CD1c-positive myeloid dendritic cell (primary cell): ENCODE results near the gene PLCB1.
"Not testable (repeated sequence)": the region's sequence is repeated elsewhere in the genome, so short reads cannot be mapped to it uniquely, and the experiment has no call there.

Source experiments
- DNase-seq: peaks from one replicate; pipeline ENCODE4 v3.0.0-alpha.2; 2016; ENCODE audit errors: extremely low spot score

PLCB1 gene

GRCh38 chr20:8156235-8157079 is 24.4 kb downstream of the PLCB1 start:
- DNase-seq: peak; percentile 23

GRCh38 chr20:8159217-8159616 is 27.2 kb downstream of the PLCB1 start:
- not testable (repeated sequence) for DNase-seq

GRCh38 chr20:8161264-8162071 is 29.4 kb downstream of the PLCB1 start:
- DNase-seq: no peak

- DNase-seq: no peak
Measured at GRCh38 chr20:8162610-8163009, 30.5 kb downstream of the PLCB1 start.

- DNase-seq: no peak
Measured at GRCh38 chr20:8163543-8163942, 31.5 kb downstream of the PLCB1 start.

DNA sequence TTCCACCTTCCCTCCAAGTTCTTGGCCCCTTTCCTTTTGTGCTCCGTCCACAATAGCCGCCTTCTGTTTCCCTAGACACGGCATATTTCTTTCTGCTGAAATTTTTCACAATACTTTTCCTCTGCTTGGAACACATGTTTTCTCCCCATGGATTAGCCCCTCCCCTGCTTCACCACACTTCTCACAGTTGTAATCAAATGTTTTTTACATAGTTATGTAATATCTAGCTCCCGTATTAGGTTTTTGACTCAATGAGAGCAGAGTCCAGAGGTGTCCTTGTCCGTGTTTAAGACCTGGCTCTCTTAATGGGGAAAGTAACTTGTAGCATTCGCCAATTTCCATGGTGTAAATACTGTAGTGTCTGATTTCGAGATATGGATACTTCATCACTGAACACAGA is 34.7 kb downstream of the PLCB1 start:
- DNase-seq: no peak

- DNase-seq: no peak
Measured at GRCh38 chr20:8168785-8169288, 36.8 kb downstream of the PLCB1 start.

DNA sequence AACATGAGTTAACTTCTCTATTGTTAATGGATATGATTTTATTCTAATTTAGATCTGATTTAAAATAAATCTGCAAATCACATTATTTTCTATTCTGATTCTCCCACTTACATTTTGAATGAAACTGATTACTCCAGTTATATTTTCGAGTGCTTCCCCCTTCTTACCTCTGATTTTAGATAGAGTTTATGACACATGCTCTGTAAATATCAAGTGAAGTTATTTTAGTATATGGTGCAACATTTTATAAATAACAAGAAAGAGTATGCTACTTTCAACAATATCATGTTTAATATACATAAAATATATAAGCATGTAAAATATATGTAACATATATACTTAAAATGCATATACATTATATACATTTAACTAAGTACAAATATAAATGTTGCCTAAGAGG is 38.9 kb downstream of the PLCB1 start:
- no peak for DNase-seq

GRCh38 chr20:8172191-8172590 is 40.1 kb downstream of the PLCB1 start:
- DNase-seq: no peak

DNA sequence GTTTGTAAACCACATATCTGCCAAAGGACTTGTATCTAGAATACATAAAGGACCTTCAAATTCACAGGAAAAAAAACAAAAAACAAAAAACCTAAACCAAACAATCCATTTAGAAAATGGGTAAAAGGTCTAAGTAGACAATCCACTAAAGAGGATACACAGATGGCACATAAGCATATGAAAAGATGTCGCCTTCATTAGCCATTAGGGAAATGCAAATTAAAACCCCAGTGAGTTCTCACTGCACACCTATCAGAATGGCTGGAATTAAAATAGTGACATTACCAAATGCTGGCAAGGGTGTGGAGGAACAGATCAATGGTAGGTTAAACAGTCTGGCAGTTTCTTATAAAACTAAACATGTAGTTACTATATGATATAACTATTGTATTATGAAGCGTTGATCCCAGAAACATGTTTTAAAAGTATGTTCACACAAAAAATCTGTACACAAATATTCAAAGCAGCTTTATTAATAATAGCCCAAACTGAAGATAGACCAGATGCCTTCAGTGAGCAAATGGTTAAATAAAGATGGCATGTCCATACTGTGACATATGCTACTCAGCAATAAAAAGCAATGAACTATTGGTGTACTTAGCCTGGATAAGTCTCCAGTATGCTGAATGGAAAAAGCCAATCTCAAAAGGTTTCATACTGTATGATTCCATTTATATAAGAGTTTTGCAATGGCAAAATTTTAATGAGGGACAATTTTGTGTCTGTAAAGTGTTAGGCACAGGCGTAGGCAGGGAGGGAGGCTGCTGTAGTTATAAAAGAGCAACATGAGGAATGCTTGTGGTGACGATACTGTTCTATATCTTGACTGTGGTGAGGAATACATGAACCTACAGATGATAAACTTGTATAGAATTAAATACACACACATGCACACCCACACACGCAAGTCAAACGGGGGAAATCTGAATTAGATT is 43.9 kb downstream of the PLCB1 start:
- no peak for DNase-seq

GRCh38 chr20:8183526-8183925 is 51.5 kb downstream of the PLCB1 start:
- DNase-seq: no peak

GRCh38 chr20:8187740-8188139 is 55.7 kb downstream of the PLCB1 start:
- DNase-seq: no peak

- DNase-seq: no peak
Measured at GRCh38 chr20:8190043-8190880, 58.2 kb downstream of the PLCB1 start.

GRCh38 chr20:8194721-8195120 is 62.7 kb downstream of the PLCB1 start:
- no peak for DNase-seq

DNA sequence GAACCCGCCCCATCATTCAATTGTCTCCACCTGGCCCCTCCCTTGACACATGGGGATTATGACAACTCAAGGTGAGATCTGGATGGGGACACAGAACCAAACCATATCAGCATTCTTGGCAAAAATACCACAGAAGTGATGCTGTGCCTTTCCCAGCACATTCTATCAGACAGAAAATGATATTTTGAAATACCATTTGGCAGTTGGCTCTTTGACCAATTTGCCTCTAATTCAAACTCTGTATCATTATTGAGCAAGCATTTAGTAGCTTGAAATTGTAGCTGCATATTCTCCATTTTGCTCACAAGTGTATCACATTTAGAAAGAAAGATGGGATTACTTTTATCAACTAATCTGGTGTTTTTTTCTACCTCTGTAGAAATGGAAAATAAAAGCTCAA is 64.0 kb downstream of the PLCB1 start:
- no peak for DNase-seq

GRCh38 chr20:8200220-8200619 is 68.2 kb downstream of the PLCB1 start:
- DNase-seq: no peak

DNA sequence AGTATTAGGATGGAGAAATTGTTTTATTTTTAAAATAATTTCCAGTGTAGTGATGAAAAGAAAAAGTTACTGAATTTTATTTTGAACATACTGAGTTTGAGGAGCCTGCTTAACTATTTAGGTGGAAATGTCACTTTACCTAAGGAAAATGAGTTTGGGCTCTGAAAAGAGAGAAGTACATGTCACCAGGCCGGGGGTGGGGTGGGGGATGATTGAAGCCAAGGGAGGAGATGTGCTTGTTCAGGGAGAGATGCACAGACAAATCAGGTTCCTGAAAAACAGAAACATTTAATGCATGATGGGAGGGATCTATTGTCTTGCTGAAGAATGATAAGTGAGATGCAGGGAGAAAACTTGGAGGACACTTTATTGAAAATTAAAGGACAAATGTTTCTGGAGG is 71.3 kb downstream of the PLCB1 start:
- DNase-seq: no peak

GRCh38 chr20:8205996-8206395 is 73.9 kb downstream of the PLCB1 start:
- DNase-seq: no peak

GRCh38 chr20:8208226-8208625 is 76.2 kb downstream of the PLCB1 start:
- no peak for DNase-seq

DNA sequence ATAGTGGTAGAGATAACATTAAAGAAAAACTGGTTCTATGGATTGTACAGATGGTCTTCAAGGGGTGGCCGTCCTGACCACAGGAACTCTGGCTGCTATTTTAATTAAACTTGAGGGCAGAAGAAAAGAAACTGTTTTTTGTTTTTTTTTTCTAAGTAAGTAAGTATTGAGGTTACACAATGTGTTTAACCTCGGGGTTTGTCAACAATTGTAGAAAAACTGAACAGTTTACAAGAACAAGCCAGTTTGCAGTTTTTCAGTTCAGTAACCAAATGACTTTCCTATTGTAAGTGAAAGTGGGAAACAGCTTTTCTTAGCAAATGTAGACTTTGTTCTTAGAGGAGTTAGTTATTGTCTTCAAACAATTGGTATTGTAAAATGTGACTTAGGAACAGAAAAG is 77.0 kb downstream of the PLCB1 start:
- peak; percentile 40 for DNase-seq

DNA sequence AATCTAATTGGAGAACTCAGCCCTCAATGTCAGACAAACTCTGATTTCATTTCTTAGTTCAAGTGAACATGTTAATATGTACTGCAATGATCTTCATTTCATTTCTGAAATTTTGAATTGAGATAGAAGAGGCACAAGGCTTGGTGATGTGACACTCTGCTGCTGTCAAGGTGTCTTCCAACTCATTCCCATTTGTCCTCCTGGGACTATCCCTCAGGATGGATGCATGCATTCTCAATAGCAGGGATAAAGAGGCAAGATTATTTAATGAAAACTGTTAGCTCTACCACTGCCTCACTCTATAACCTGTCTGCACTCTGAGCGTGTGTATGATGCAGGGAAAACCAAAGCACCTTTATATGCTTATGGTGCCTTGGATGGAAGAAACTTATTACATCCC is 78.7 kb downstream of the PLCB1 start:
- no peak for DNase-seq
